ENCODE measurements around the gene IFT25.

DNA sequence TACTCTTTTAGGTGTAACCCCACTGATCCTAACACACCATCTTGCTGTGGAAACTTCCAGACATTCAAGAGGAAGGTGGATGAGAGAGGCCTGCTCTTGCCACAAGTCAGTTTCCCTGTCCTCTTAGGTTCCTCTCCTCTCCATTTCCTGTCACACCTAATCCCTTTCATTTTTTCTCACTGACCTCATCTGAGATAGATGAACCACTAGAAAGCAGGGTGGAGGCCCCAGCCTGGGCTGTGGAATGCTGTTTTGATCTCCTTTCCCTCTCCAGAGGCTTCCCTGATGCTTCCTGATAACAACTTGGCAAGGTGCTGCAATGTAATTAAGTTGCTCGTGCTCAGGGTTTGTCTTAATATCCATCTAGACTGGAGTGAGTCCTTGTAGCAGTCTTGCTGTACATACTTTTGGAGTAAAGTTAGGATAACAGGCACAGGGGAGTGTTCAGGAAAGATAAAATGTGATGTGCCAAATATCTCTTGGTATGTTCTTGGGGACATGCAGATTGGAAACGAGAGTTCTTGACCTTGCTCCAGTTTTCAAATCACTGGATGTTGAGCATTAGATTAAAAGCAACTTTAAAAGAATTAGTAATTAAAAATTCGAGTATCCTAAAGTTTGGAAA, 11.8 kb upstream of the IFT25 start:
- TF ChIP-seq POLR2AphosphoS5 (IDR thresholded peaks at IDR 0.05; ENCODE audit: low read depth) (no peak), EZH2 (IDR thresholded peaks at IDR 0.05; ENCODE audit: low read depth, unreplicated experiment) (no peak), JUNB (IDR thresholded peaks at IDR 0.05; ENCODE audit: unreplicated experiment) (no peak), EZH2phosphoT487 (IDR thresholded peaks at IDR 0.05; ENCODE audit: unreplicated experiment) (no peak), CREB1 (CRISPR knock-in tag; IDR thresholded peaks at IDR 0.05; ENCODE audit: low read depth) (no peak), ZNF114 (CRISPR knock-in tag; IDR thresholded peaks at IDR 0.05) (no peak), STAT1 (IDR thresholded peaks at IDR 0.05; ENCODE audit: unreplicated experiment) (no peak)
- TF ChIP-seq, protein P1, sequence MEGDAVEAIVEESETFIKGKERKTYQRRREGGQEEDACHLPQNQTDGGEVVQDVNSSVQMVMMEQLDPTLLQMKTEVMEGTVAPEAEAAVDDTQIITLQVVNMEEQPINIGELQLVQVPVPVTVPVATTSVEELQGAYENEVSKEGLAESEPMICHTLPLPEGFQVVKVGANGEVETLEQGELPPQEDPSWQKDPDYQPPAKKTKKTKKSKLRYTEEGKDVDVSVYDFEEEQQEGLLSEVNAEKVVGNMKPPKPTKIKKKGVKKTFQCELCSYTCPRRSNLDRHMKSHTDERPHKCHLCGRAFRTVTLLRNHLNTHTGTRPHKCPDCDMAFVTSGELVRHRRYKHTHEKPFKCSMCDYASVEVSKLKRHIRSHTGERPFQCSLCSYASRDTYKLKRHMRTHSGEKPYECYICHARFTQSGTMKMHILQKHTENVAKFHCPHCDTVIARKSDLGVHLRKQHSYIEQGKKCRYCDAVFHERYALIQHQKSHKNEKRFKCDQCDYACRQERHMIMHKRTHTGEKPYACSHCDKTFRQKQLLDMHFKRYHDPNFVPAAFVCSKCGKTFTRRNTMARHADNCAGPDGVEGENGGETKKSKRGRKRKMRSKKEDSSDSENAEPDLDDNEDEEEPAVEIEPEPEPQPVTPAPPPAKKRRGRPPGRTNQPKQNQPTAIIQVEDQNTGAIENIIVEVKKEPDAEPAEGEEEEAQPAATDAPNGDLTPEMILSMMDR (conservative IDR thresholded peaks at IDR 0.05; ENCODE audit: low read depth in 2 of 2), result no peak
- TF ChIP-seq, protein P2, sequence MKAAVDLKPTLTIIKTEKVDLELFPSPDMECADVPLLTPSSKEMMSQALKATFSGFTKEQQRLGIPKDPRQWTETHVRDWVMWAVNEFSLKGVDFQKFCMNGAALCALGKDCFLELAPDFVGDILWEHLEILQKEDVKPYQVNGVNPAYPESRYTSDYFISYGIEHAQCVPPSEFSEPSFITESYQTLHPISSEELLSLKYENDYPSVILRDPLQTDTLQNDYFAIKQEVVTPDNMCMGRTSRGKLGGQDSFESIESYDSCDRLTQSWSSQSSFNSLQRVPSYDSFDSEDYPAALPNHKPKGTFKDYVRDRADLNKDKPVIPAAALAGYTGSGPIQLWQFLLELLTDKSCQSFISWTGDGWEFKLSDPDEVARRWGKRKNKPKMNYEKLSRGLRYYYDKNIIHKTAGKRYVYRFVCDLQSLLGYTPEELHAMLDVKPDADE (IDR thresholded peaks at IDR 0.05), result no peak
- TF ChIP-seq, protein P3, sequence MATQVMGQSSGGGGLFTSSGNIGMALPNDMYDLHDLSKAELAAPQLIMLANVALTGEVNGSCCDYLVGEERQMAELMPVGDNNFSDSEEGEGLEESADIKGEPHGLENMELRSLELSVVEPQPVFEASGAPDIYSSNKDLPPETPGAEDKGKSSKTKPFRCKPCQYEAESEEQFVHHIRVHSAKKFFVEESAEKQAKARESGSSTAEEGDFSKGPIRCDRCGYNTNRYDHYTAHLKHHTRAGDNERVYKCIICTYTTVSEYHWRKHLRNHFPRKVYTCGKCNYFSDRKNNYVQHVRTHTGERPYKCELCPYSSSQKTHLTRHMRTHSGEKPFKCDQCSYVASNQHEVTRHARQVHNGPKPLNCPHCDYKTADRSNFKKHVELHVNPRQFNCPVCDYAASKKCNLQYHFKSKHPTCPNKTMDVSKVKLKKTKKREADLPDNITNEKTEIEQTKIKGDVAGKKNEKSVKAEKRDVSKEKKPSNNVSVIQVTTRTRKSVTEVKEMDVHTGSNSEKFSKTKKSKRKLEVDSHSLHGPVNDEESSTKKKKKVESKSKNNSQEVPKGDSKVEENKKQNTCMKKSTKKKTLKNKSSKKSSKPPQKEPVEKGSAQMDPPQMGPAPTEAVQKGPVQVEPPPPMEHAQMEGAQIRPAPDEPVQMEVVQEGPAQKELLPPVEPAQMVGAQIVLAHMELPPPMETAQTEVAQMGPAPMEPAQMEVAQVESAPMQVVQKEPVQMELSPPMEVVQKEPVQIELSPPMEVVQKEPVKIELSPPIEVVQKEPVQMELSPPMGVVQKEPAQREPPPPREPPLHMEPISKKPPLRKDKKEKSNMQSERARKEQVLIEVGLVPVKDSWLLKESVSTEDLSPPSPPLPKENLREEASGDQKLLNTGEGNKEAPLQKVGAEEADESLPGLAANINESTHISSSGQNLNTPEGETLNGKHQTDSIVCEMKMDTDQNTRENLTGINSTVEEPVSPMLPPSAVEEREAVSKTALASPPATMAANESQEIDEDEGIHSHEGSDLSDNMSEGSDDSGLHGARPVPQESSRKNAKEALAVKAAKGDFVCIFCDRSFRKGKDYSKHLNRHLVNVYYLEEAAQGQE (IDR thresholded peaks at IDR 0.05; ENCODE audit: unreplicated experiment), result no peak

All from GM23338 (cell line).